HUES64 (cell line): ENCODE results near the gene GULP1.

Experiments used
- H3K27ac ChIP-seq: 2 replicates; pipeline ENCODE4 v1.7.0; 2013; ENCODE audit warnings: low read depth, low read length, inconsistent platforms
- H3K27me3 ChIP-seq: 2 replicates; pipeline ENCODE4 v1.6.1; 2013; ENCODE audit warnings: mild to moderate bottlenecking, low read length; ENCODE audit not compliant: insufficient read depth
- H3K36me3 ChIP-seq: 2 replicates; pipeline ENCODE4 v1.6.1; 2013; ENCODE audit warnings: mild to moderate bottlenecking, low read length; ENCODE audit not compliant: insufficient read depth
- H3K4me1 ChIP-seq: 2 replicates; pipeline ENCODE4 v1.6.1; 2013; ENCODE audit warnings: mild to moderate bottlenecking, low read length, moderate library complexity; ENCODE audit not compliant: insufficient read depth
- H3K4me3 ChIP-seq: 2 replicates; pipeline ENCODE4 v1.5.1; 2013; ENCODE audit warnings: mild to moderate bottlenecking, low read length, moderate library complexity
- H3K9ac ChIP-seq: 2 replicates; pipeline ENCODE4 v1.6.1; 2013; ENCODE audit warnings: mild to moderate bottlenecking, low read depth, low read length
- H3K9me3 ChIP-seq: 2 replicates; pipeline ENCODE4 v1.6.1; 2013; ENCODE audit warnings: low read depth, low read length; ENCODE audit not compliant: insufficient read depth
- WGBS: fragments of 150-250, 120-280 bp; methylation state at CpG from one replicate; pipeline ENCODE4 v1.1.7; 2013; ENCODE audit warnings: missing lambda C conversion rate; 5-methylcytosine and 5-hydroxymethylcytosine counted together

GULP1 gene

GRCh38 chr2:188430705-188431104, 139.0 kb downstream of the GULP1 start:
- Histone ChIP-seq H3K9ac (no peak overlapping the region), H3K4me1 (peaks cover 74% of the 10 kb centered on the region), H3K36me3 (no peaks in the 10 kb centered on the region), H3K9me3 (no peaks in the 10 kb centered on the region), H3K27ac (no peak overlapping the region), H3K4me3 (no peak overlapping the region), H3K27me3 (no peaks in the 10 kb centered on the region)
- WGBS, result 100% methylated on average over 1 of the region's 1 CpG

DNA sequence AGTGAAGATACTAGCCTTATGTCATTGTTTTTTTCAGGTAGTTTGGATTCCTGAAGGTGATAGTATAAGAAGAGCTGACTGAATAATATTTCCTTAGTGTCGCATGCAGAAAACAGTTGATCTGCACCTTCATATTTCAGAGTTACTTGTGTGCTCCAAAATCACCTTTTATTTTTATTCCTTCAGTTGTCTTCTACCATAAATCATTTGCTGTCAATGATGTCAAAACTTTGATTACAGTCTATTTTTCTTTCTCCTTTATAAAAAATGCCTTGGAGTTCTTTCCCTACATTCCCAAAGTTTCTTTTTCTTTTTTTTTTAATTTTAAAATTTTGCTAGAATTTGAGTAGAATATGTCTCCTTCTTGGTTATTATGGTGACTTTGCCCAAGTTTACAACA, 142.3 kb downstream of the GULP1 start:
- WGBS, result 97% methylated on average over 1 of the region's 1 CpG
- H3K27me3 ChIP-seq, result no peaks in the 10 kb centered on the region
- peaks cover 9% of the 10 kb centered on the region; the same call in 1 of the 2 replicates for H3K36me3 ChIP-seq
- H3K9ac ChIP-seq, result no peak overlapping the region
- H3K4me3 ChIP-seq, result no peak overlapping the region
- H3K9me3 ChIP-seq, result no peaks in the 10 kb centered on the region
- H3K27ac ChIP-seq, result no peak overlapping the region
- H3K4me1 ChIP-seq, result peaks cover 57% of the 10 kb centered on the region

GRCh38 chr2:188435115-188435514, 143.4 kb downstream of the GULP1 start:
- WGBS, result 96% methylated on average over 2 of the region's 2 CpGs
- Histone ChIP-seq H3K36me3 (peaks cover 9% of the 10 kb centered on the region; the same call in 1 of the 2 replicates), H3K27me3 (no peaks in the 10 kb centered on the region), H3K4me3 (no peak overlapping the region), H3K4me1 (peaks cover 68% of the 10 kb centered on the region), H3K27ac (no peak overlapping the region), H3K9ac (no peak overlapping the region), H3K9me3 (no peaks in the 10 kb centered on the region)

- Histone ChIP-seq H3K4me3 (no peak overlapping the region), H3K36me3 (peaks cover 9% of the 10 kb centered on the region; the same call in 1 of the 2 replicates), H3K4me1 (peaks cover 69% of the 10 kb centered on the region), H3K9ac (no peak overlapping the region), H3K27me3 (no peaks in the 10 kb centered on the region), H3K27ac (no peak overlapping the region), H3K9me3 (no peaks in the 10 kb centered on the region)
- 94% methylated on average over 2 of the region's 3 CpGs for WGBS
Observed at GRCh38 chr2:188437537-188437936, 145.9 kb downstream of the GULP1 start.

GRCh38 chr2:188439986-188440385, 148.3 kb downstream of the GULP1 start:
- Histone ChIP-seq H3K27ac (peak overlapping the region; percentile 19; the same call in 1 of the 2 replicates), H3K27me3 (no peaks in the 10 kb centered on the region), H3K36me3 (peaks cover 11% of the 10 kb centered on the region; the same call in 1 of the 2 replicates), H3K9ac (no peak overlapping the region), H3K9me3 (no peaks in the 10 kb centered on the region), H3K4me3 (no peak overlapping the region), H3K4me1 (peaks cover 52% of the 10 kb centered on the region)

GRCh38 chr2:188440849-188441248, 149.2 kb downstream of the GULP1 start:
- H3K4me3 ChIP-seq, result no peak overlapping the region
- WGBS, result 77% methylated on average over 3 of the region's 3 CpGs

GRCh38 chr2:188441288-188441947, 149.7 kb downstream of the GULP1 start:
- Histone ChIP-seq H3K27me3 (no peaks in the 10 kb centered on the region), H3K9ac (no peak overlapping the region), H3K36me3 (peaks cover 8% of the 10 kb centered on the region; the same call in 1 of the 2 replicates), H3K27ac (peak overlapping the region; percentile 39; the same call in 1 of the 2 replicates), H3K9me3 (no peaks in the 10 kb centered on the region), H3K4me3 (no peak overlapping the region), H3K4me1 (peaks cover 47% of the 10 kb centered on the region)
- 92% methylated on average over 1 of the region's 1 CpG for WGBS

More at GRCh38 chr2:188440849-188441248, 149.2 kb downstream of the GULP1 start:
- H3K36me3 ChIP-seq, result peaks cover 10% of the 10 kb centered on the region; the same call in 1 of the 2 replicates
- H3K9ac ChIP-seq, result no peak overlapping the region
- H3K4me1 ChIP-seq, result peaks cover 47% of the 10 kb centered on the region
- peak overlapping the region; percentile 39; the same call in 1 of the 2 replicates for H3K27ac ChIP-seq
- no peaks in the 10 kb centered on the region for H3K27me3 ChIP-seq
- H3K9me3 ChIP-seq, result no peaks in the 10 kb centered on the region

GRCh38 chr2:188443207-188443606, 151.5 kb downstream of the GULP1 start:
- peaks cover 47% of the 10 kb centered on the region for H3K4me1 ChIP-seq
- no peak overlapping the region for H3K9ac ChIP-seq
- H3K4me3 ChIP-seq, result no peak overlapping the region
- H3K27me3 ChIP-seq, result no peaks in the 10 kb centered on the region
- H3K27ac ChIP-seq, result no peak overlapping the region
- 90% methylated on average over 2 of the region's 3 CpGs for WGBS
- peaks cover 5% of the 10 kb centered on the region; the same call in 1 of the 2 replicates for H3K36me3 ChIP-seq
- no peaks in the 10 kb centered on the region for H3K9me3 ChIP-seq

GRCh38 chr2:188444106-188444835, 152.6 kb downstream of the GULP1 start:
- no peaks in the 10 kb centered on the region for H3K27me3 ChIP-seq
- H3K36me3 ChIP-seq, result peaks cover 5% of the 10 kb centered on the region; the same call in 1 of the 2 replicates
- H3K9me3 ChIP-seq, result no peaks in the 10 kb centered on the region
- H3K4me3 ChIP-seq, result no peak overlapping the region
- 97% methylated on average over 3 of the region's 3 CpGs for WGBS
- H3K9ac ChIP-seq, result no peak overlapping the region
- H3K4me1 ChIP-seq, result peaks cover 37% of the 10 kb centered on the region
- no peak overlapping the region for H3K27ac ChIP-seq

DNA sequence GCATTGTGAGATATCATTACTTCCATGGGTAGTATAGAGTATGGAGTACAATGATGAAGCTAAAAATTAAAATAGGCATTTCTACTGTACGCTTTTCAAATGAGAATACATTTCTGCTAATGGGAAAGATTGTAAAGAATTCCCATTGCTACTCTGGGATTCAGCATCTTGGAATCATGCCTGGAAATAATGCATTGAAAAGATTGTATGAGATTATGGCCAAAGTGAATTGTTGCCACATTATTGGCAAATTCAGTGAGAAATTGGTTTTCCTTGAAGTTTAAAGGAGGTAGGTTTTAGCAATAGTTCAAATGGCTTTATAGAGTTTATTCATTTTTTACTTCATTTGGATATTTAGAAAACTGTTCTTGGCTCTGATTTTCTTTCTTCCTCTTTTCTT, 157.9 kb downstream of the GULP1 start:
- peaks cover 40% of the 10 kb centered on the region for H3K36me3 ChIP-seq
- H3K4me1 ChIP-seq, result no peaks in the 10 kb centered on the region
- no peak overlapping the region for H3K9ac ChIP-seq
- 96% methylated on average over 1 of the region's 1 CpG for WGBS
- no peak overlapping the region for H3K27ac ChIP-seq
- H3K27me3 ChIP-seq, result no peaks in the 10 kb centered on the region
- no peak overlapping the region for H3K4me3 ChIP-seq
- peaks cover 29% of the 10 kb centered on the region for H3K9me3 ChIP-seq

DNA sequence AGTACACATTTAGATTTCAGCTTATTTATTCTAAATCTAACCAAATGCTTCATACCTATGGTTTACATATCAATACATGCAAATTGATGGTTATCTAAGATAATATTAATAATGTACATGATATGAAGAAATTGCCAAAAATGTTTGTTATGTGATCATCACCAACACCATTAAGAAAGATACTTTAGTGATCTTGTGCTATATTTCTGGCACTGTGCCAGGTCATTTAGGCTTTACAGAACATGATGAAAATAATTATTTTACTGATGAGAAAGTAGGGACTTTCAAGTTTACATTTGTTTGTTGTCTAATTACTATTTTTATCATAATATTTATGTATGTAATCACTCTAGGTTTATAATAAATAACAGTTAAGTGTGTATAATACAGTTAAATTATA, 158.3 kb downstream of the GULP1 start:
- no peaks in the 10 kb centered on the region for H3K27me3 ChIP-seq
- no peak overlapping the region for H3K9ac ChIP-seq
- no peak overlapping the region for H3K27ac ChIP-seq
- no peaks in the 10 kb centered on the region for H3K4me1 ChIP-seq
- peaks cover 44% of the 10 kb centered on the region for H3K36me3 ChIP-seq
- no peak overlapping the region for H3K4me3 ChIP-seq
- H3K9me3 ChIP-seq, result peaks cover 33% of the 10 kb centered on the region
